A673 (cell line): Measurements from ENCODE around the gene FOLR3.

ENCODE experiments used
- CTCF ChIP-seq: fragments of 300-800, 200-600 bp; sonication (generic); conservative IDR thresholded peaks from 2 replicates; pipeline ENCODE4 v1.5.1; 2017; ENCODE audit warnings: low read depth, mild to moderate bottlenecking, antibody characterized with exemption, low read length, moderate library complexity, mixed read lengths
- EZH2 ChIP-seq: fragments of 200-600 bp; sonication (generic); IDR thresholded peaks from 2 replicates; pipeline ENCODE4 v1.6.1; 2017; ENCODE audit warnings: borderline replicate concordance, low read depth, mild to moderate bottlenecking, mixed read lengths, antibody characterized with exemption, low read length; ENCODE audit not compliant: poor library complexity, severe bottlenecking

DNA sequence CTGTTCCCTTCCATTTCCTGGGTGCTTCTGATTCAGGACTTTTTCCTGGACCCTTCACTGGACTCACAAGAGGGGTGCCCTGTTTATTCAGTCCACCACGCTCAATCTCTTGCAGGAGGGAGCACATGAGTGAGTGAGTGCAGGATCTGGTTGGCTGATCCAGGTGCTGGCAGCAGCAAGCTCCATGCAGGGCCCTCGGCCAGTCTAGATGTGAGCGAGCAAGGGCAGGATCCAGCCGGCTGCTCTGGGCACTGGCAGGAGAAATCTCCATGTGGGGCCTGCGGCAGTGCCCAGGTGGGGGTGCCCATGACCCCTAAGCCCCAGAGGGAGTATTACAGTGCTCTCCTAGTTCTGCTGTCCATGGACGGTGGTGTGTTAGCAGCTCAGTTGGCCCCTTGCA is 11.5 kb upstream of the FOLR3 start:
- TF ChIP-seq CTCF (no peak), EZH2 (no peak)
